Coronary artery (tissue), 2 donors: ENCODE data around the gene KRT77.

Experiments
- DNase-seq: peaks from one replicate; pipeline ENCODE4 v3.0.0-alpha.2; 2017; ENCODE audit warnings: low spot score
- H3K27ac ChIP-seq, 2 donors: fragments of 200-600 bp; sonication (generic); one replicate each; pipeline ENCODE4 v1.5.1; 2016 to 2019
- H3K4me3 ChIP-seq: fragments of 200-600 bp; sonication (generic); 2 replicates; pipeline ENCODE4 v1.5.1; 2016; ENCODE audit warnings: mild to moderate bottlenecking, moderate library complexity
- CTCF ChIP-seq: fragments of 200-600 bp; sonication (generic); IDR thresholded peaks from one replicate; pipeline ENCODE4 v1.5.1; 2019; ENCODE audit warnings: antibody characterized with exemption

KRT77 gene

GRCh38 chr12:52667931-52668330, 35.4 kb downstream of the KRT77 start:
- Histone ChIP-seq H3K27ac (no peak overlapping the region), H3K4me3 (no peak overlapping the region)
- TF ChIP-seq CTCF, result no peak
- DNase-seq, result no peak

GRCh38 chr12:52667509-52667908, 35.8 kb downstream of the KRT77 start:
- Histone ChIP-seq H3K27ac (no peak overlapping the region), H3K4me3 (no peak overlapping the region)
- DNase-seq, result no peak
- TF ChIP-seq CTCF, result no peak

GRCh38 chr12:52666471-52666870, 36.9 kb downstream of the KRT77 start:
- Histone ChIP-seq H3K27ac (no peak overlapping the region), H3K4me3 (no peak overlapping the region)
- TF ChIP-seq CTCF, result no peak
- DNase-seq, result no peak

GRCh38 chr12:52663420-52663819, 39.9 kb downstream of the KRT77 start:
- no peak for DNase-seq
- no peak for TF ChIP-seq CTCF
- no peak overlapping the region for H3K27ac ChIP-seq
- no peak overlapping the region for H3K4me3 ChIP-seq

- Histone ChIP-seq H3K27ac (no peak overlapping the region), H3K4me3 (no peak overlapping the region)
- peak; percentile 12 for DNase-seq
- TF ChIP-seq CTCF, result no peak
Observed at GRCh38 chr12:52662918-52663229, 40.5 kb downstream of the KRT77 start.

GRCh38 chr12:52662093-52662917, 41.0 kb downstream of the KRT77 start:
- no peak overlapping the region for H3K27ac ChIP-seq
- no peak for TF ChIP-seq CTCF
- H3K4me3 ChIP-seq, result no peak overlapping the region
- DNase-seq, result peak; percentile 52

- DNase-seq, result no peak
- no peak for TF ChIP-seq CTCF
- no peak overlapping the region for H3K27ac ChIP-seq
- no peak overlapping the region for H3K4me3 ChIP-seq
Observed at GRCh38 chr12:52661668-52662067, 41.7 kb downstream of the KRT77 start.
